ENCODE results near the gene RUFY3.

DNA sequence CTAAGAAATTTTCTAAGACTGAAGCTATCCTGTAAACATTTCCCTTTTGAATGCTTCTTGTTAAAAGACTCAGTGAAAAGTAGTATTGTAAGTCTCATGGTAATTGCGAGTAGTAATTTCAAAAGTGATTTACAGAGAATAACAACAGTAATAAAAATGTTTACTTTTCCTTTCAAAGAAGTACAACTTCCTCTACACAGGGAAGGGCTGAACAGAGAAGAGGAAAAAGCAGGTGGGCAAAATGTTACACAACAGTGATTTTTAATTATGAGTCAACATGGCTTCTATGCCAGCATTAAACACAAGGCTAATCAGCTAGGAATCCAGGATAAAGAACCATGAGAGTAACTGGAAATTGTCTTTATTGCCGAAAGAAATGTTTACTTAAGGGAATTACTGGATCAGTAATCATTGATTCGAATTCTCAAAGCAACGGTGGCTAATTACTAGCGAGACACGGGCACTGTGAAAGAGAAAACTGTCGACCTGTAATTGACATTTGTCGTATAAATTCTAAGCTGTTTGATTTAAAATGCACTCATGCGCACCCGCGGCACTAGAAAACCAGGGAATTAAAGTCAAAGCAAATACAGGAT is 18.0 kb upstream of the RUFY3 start:
- TF ChIP-seq, protein P1, sequence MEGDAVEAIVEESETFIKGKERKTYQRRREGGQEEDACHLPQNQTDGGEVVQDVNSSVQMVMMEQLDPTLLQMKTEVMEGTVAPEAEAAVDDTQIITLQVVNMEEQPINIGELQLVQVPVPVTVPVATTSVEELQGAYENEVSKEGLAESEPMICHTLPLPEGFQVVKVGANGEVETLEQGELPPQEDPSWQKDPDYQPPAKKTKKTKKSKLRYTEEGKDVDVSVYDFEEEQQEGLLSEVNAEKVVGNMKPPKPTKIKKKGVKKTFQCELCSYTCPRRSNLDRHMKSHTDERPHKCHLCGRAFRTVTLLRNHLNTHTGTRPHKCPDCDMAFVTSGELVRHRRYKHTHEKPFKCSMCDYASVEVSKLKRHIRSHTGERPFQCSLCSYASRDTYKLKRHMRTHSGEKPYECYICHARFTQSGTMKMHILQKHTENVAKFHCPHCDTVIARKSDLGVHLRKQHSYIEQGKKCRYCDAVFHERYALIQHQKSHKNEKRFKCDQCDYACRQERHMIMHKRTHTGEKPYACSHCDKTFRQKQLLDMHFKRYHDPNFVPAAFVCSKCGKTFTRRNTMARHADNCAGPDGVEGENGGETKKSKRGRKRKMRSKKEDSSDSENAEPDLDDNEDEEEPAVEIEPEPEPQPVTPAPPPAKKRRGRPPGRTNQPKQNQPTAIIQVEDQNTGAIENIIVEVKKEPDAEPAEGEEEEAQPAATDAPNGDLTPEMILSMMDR (conservative IDR thresholded peaks at IDR 0.05) = no peak
- no peak for TF ChIP-seq ZFX (IDR thresholded peaks at IDR 0.05)
